Gastrocnemius medialis (tissue), 4 donors: ENCODE data around the gene ARAP2.

Experiments used
- CTCF ChIP-seq, 5 experiments: fragments of 450-650 bp in 3 of 5; fragments of 200-600 bp in 2 of 5; sonication (generic) in 2 of 5; IDR thresholded peaks in 4 of 5; conservative IDR thresholded peaks in 1 of 5; 1 replicate in 4 of 5; 2 replicates in 1 of 5; pipeline ENCODE4 v1.5.1; 2016 to 2019; ENCODE audit warnings: antibody characterized with exemption in 5 of 5, mild to moderate bottlenecking in 3 of 5, moderate library complexity in 3 of 5
- POLR2A ChIP-seq, 2 donors: fragments of 450-650 bp; IDR thresholded peaks; one replicate each; pipeline ENCODE4 v1.6.1; 2017; ENCODE audit warnings: antibody characterized with exemption in 2 of 2, mild to moderate bottlenecking in 2 of 2, moderate library complexity in 2 of 2

GRCh38 chr4:36264207-36264826, 20.0 kb upstream of the ARAP2 start:
- TF ChIP-seq CTCF (IDR thresholded peaks at IDR 0.05 in 4 of 5, conservative IDR thresholded peaks at IDR 0.05 in 1 of 5) = no peak
- TF ChIP-seq POLR2A (IDR thresholded peaks at IDR 0.05) = no peak
